MM.1S (cell line): ENCODE results near the gene PHF24.

Source experiments
- DNase-seq: peaks from one replicate; pipeline ENCODE4 v3.0.0-alpha.2; 2015
- H2AFZ ChIP-seq: fragments of 300-600 bp; sonication (generic); 2 replicates; pipeline ENCODE4 v1.6.0; 2016; ENCODE audit warnings: antibody characterized with exemption, low read length
- H3F3A ChIP-seq: fragments of 300-600 bp; sonication (generic); 2 replicates; pipeline ENCODE4 v1.6.1; 2016; ENCODE audit warnings: mild to moderate bottlenecking, antibody characterized with exemption, low read length, moderate library complexity, mixed read lengths; ENCODE audit not compliant: insufficient read depth
- H3K27ac ChIP-seq: fragments of 300-600 bp; sonication (generic); 2 replicates; pipeline ENCODE4 v1.5.1; 2016; ENCODE audit warnings: mild to moderate bottlenecking, low read length
- H3K27me3 ChIP-seq: fragments of 300-600 bp; sonication (generic); replicated peaks from 2 replicates; pipeline ENCODE4 v1.6.0; 2016; ENCODE audit warnings: low read length; ENCODE audit not compliant: insufficient read depth
- H3K36me3 ChIP-seq: fragments of 300-600 bp; sonication (generic); replicated peaks from 2 replicates; pipeline ENCODE4 v1.6.1; 2016; ENCODE audit warnings: mild to moderate bottlenecking, low read length, mixed read lengths; ENCODE audit not compliant: insufficient read depth
- H3K4me1 ChIP-seq: fragments of 300-600 bp; sonication (generic); 2 replicates; pipeline ENCODE4 v1.6.1; 2016; ENCODE audit warnings: low read length, mixed read lengths
- H3K4me2 ChIP-seq: fragments of 300-600 bp; sonication (generic); 2 replicates; pipeline ENCODE4 v1.6.0; 2016; ENCODE audit warnings: low read depth, low read length
- H3K4me3 ChIP-seq: fragments of 300-600 bp; sonication (generic); 2 replicates; pipeline ENCODE4 v1.5.1; 2016; ENCODE audit warnings: low read length, mixed read lengths
- H3K79me2 ChIP-seq: fragments of 300-600 bp; sonication (generic); 2 replicates; pipeline ENCODE4 v1.6.1; 2016; ENCODE audit warnings: mixed run types, low read length, mixed read lengths
- H3K9ac ChIP-seq: fragments of 300-600 bp; sonication (generic); 2 replicates; pipeline ENCODE4 v1.6.1; 2016; ENCODE audit warnings: low read length, mixed read lengths
- H3K9me2 ChIP-seq: fragments of 300-600 bp; sonication (generic); replicated peaks from 2 replicates; pipeline ENCODE4 v1.6.1; 2016; ENCODE audit warnings: mild to moderate bottlenecking, low read length, mixed read lengths; ENCODE audit not compliant: insufficient read depth
- H3K9me3 ChIP-seq: fragments of 300-600 bp; sonication (generic); replicated peaks from 2 replicates; pipeline ENCODE4 v1.6.1; 2016; ENCODE audit warnings: mild to moderate bottlenecking, low read length, mixed read lengths; ENCODE audit not compliant: insufficient read depth
- H4K20me1 ChIP-seq: fragments of 300-600 bp; sonication (generic); 2 replicates; pipeline ENCODE4 v1.6.1; 2016; ENCODE audit warnings: mild to moderate bottlenecking, low read length, moderate library complexity, mixed read lengths; ENCODE audit not compliant: insufficient read depth
- CTCF ChIP-seq: fragments of 300-600 bp; sonication (generic); IDR thresholded peaks from 2 replicates; pipeline ENCODE4 v1.5.1; 2016; ENCODE audit warnings: antibody characterized with exemption, low read length, mixed read lengths
- EZH2 ChIP-seq: fragments of 300-600 bp; sonication (generic); optimal IDR thresholded peaks from 2 replicates; pipeline ENCODE3; 2017; ENCODE audit warnings: low read depth, mild to moderate bottlenecking, antibody characterized with exemption, low read length, mixed read lengths
- EZH2phosphoT487 ChIP-seq: fragments of 300-600 bp; sonication (generic); IDR thresholded peaks from 2 replicates; pipeline ENCODE4 v1.6.1; 2018; ENCODE audit warnings: antibody characterized with exemption, low read length

The PHF24 gene

DNA sequence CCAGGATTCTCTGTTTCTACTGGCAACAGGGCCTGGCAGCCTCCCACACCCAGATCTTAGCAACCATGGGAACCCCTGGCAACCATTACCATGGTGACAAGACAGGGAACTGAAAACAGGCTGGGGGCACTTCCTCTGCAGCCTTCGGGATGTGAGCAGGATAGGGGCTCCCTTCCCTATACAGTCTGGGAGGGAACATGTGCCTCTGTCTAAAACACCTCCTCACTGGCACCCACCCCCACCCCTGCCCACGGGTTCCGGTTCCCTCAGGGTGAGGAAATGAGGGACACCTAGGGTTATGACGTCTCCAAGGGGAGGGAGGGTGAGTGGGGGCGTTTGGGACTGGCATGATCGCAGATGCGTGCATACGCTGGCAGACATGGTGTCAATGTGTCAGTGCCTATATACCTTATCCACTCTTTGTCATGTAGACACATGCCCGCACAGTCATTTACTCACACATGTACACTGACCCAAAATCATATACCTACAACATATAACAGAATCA is 28.5 kb downstream of the PHF24 start:
- H4K20me1 ChIP-seq = no peaks in the 10 kb centered on the region
- H3K9me2 ChIP-seq = no peaks in the 10 kb centered on the region
- TF ChIP-seq EZH2phosphoT487 (no peak), CTCF (no peak), EZH2 (no peak)
- H3K4me2 ChIP-seq = no peak overlapping the region
- no peaks in the 10 kb centered on the region for H3K9me3 ChIP-seq
- H3K27me3 ChIP-seq = 0 out of 2 replicates have a peak, but pooled peaks cover 4% of the 10 kb centered on the region
- peaks cover 5% of the 10 kb centered on the region; the same call in 1 of the 2 replicates for H3K4me1 ChIP-seq
- no peaks in the 10 kb centered on the region for H3K36me3 ChIP-seq
- no peaks in the 10 kb centered on the region for H3K79me2 ChIP-seq
- peaks cover 4% of the 10 kb centered on the region; the same call in 1 of the 2 replicates for H3F3A ChIP-seq
- no peak overlapping the region for H3K4me3 ChIP-seq
- H3K27ac ChIP-seq = no peak overlapping the region
- no peak for DNase-seq
- H3K9ac ChIP-seq = no peak overlapping the region
- no peak overlapping the region for H2AFZ ChIP-seq

GRCh38 chr9:34987160-34987901 is 29.2 kb downstream of the PHF24 start:
- TF ChIP-seq EZH2phosphoT487 (no peak), EZH2 (no peak), CTCF (no peak)
- Histone ChIP-seq H3K27ac (no peak overlapping the region), H3K4me2 (no peak overlapping the region)

GRCh38 chr9:34988218-34989002 is 30.3 kb downstream of the PHF24 start:
- Histone ChIP-seq H2AFZ (peak overlapping the region; percentile 83), H3K4me3 (peak overlapping the region; percentile 79), H3K9me2 (no peaks in the 10 kb centered on the region), H3K4me2 (peak overlapping the region; percentile 83), H3K79me2 (no peaks in the 10 kb centered on the region), H3K4me1 (peaks cover 3% of the 10 kb centered on the region; the same call in 1 of the 2 replicates), H3K27me3 (0 out of 2 replicates have a peak, but pooled peaks cover 4% of the 10 kb centered on the region), H3K9ac (peak overlapping the region; percentile 26; the same call in 1 of the 2 replicates), H3F3A (peaks cover 4% of the 10 kb centered on the region; the same call in 1 of the 2 replicates), H3K27ac (no peak overlapping the region), H3K36me3 (no peaks in the 10 kb centered on the region), H4K20me1 (no peaks in the 10 kb centered on the region), H3K9me3 (no peaks in the 10 kb centered on the region)
- DNase-seq = no peak
- TF ChIP-seq EZH2 (no peak), CTCF (no peak), EZH2phosphoT487 (no peak)

More at GRCh38 chr9:34987160-34987901, 29.2 kb downstream of the PHF24 start:
- Histone ChIP-seq H3K27me3 (0 out of 2 replicates have a peak, but pooled peaks cover 4% of the 10 kb centered on the region), H3K79me2 (no peaks in the 10 kb centered on the region), H3K4me1 (peaks cover 5% of the 10 kb centered on the region; the same call in 1 of the 2 replicates), H3K9ac (no peak overlapping the region), H4K20me1 (no peaks in the 10 kb centered on the region), H3F3A (peaks cover 4% of the 10 kb centered on the region; the same call in 1 of the 2 replicates), H3K36me3 (no peaks in the 10 kb centered on the region), H2AFZ (no peak overlapping the region), H3K9me2 (no peaks in the 10 kb centered on the region), H3K4me3 (no peak overlapping the region), H3K9me3 (no peaks in the 10 kb centered on the region)
- DNase-seq = no peak
